Measurements from ENCODE around the gene FLYWCH1.

The FLYWCH1 gene

GRCh38 chr16:2970563-2970962 lies 58.8 kb downstream of the FLYWCH1 start:
- no peak for DNase-seq

- no peak for DNase-seq
Observed at GRCh38 chr16:2971134-2971984, 59.6 kb downstream of the FLYWCH1 start.

- DNase-seq = no peak
Observed at GRCh38 chr16:2971985-2972784, 60.5 kb downstream of the FLYWCH1 start.

- DNase-seq = peak in 1 of 2 experiments; percentile 40
Observed at GRCh38 chr16:2973093-2973492, 61.4 kb downstream of the FLYWCH1 start.

GRCh38 chr16:2973605-2974318 lies 62.0 kb downstream of the FLYWCH1 start:
- DNase-seq = peak in 1 of 2 experiments; percentile 30

GRCh38 chr16:2974319-2975056 lies 62.8 kb downstream of the FLYWCH1 start:
- DNase-seq = no peak

GRCh38 chr16:2975161-2975795 lies 63.5 kb downstream of the FLYWCH1 start:
- no peak for DNase-seq

GRCh38 chr16:2976201-2976600 lies 64.5 kb downstream of the FLYWCH1 start:
- peak in 1 of 2 experiments; percentile 22 for DNase-seq

- no peak for DNase-seq
Observed at GRCh38 chr16:2976673-2977072, 64.9 kb downstream of the FLYWCH1 start.

- DNase-seq = peak in 1 of 2 experiments; percentile 51
Observed at GRCh38 chr16:2977440-2977839, 65.7 kb downstream of the FLYWCH1 start.

GRCh38 chr16:2979669-2980226 lies 68.0 kb downstream of the FLYWCH1 start:
- DNase-seq = no peak

GRCh38 chr16:2980227-2981176 lies 68.8 kb downstream of the FLYWCH1 start, which contains the start of gene PKMYT1:
TSS of gene PKMYT1 (minus strand) at chr16:2980446. CDS start at chr16:2979657, 789 bp downstream.
- peak; percentile 75 to 91 for DNase-seq

GRCh38 chr16:2981177-2981898 lies 69.6 kb downstream of the FLYWCH1 start:
- DNase-seq = no peak

GRCh38 chr16:2981899-2982250 lies 70.1 kb downstream of the FLYWCH1 start:
- DNase-seq = no peak

- DNase-seq = no peak
Observed at GRCh38 chr16:2982402-2982801, 70.7 kb downstream of the FLYWCH1 start.

- peak; percentile 22 to 79 for DNase-seq
Observed at GRCh38 chr16:2983706-2984136, 72.0 kb downstream of the FLYWCH1 start.

GRCh38 chr16:2985462-2985861 lies 73.7 kb downstream of the FLYWCH1 start:
- peak; percentile 53 to 59 for DNase-seq

- peak; percentile 72 to 91 for DNase-seq
Observed at GRCh38 chr16:2985893-2986355, 74.2 kb downstream of the FLYWCH1 start.

- no peak for DNase-seq
Observed at GRCh38 chr16:2986623-2987188, 75.0 kb downstream of the FLYWCH1 start.
